BJ (cell line): ENCODE measurements around the gene CCL27. TPM values are rescaled to one million over a fixed set of nuclear protein-coding genes. Genes with fewer than 3 reads are reported as not detected.
A peak's percentile ranks its signal among the peaks of the same experiment; 100 is the strongest.

Source experiments
- CTCF ChIA-PET: fragments of 350-600 bp; formaldehyde crosslinking; extraction: SDS; loops from one replicate; lab custom pipeline; 2021; ENCODE audit warnings: antibody characterized with exemption, inconsistent platforms; lab: Yijun Ruan, JAX
- POLR2A ChIA-PET: fragments of 300-600 bp; sonication (Branson Sonifier 250); formaldehyde crosslinking; extraction: SDS; loops from one replicate; lab custom pipeline; 2021; ENCODE audit warnings: antibody characterized with exemption; lab: Charles Lee
- DNase-seq: peaks from one replicate; pipeline ENCODE4 v3.0.0-alpha.2; 2011; ENCODE audit warnings: low read depth
- H3K27me3 ChIP-seq: 2 replicates; pipeline ENCODE4 v1.6.0; 2011; ENCODE audit warnings: low read length; ENCODE audit not compliant: control insufficient read depth, insufficient read depth
- H3K36me3 ChIP-seq: 2 replicates; pipeline ENCODE4 v1.5.1; 2011; ENCODE audit warnings: low read length; ENCODE audit not compliant: control insufficient read depth, insufficient read depth
- H3K4me3 ChIP-seq: 2 replicates; pipeline ENCODE4 v1.5.1; 2011; ENCODE audit warnings: low read depth, mild to moderate bottlenecking, control low read depth, low read length
- polyA plus RNA-seq: library from polyadenylated mRNA; depleted of rRNA; stranded (reverse); fragments of >200 nt; gene quantifications from 2 replicates; pipeline ENCODE4 v1.2.3, GENCODE V29; 2011; rRNA removed
- small RNA-seq: library from RNA; depleted of rRNA; stranded (forward); fragments of <200 nt; gene quantifications from one replicate; pipeline ENCODE3, GENCODE V24; 2012; ENCODE audit warnings: low replicate concordance, low read depth; ENCODE audit not compliant: insufficient read length
- TF ChIP-seq, protein P1 (sequence below): IDR thresholded peaks from 2 replicates; pipeline ENCODE4 v1.5.1; 2011; ENCODE audit warnings: low read depth, mild to moderate bottlenecking, control low read depth, inconsistent platforms, low read length, moderate library complexity; ENCODE audit not compliant: insufficient read depth

Gene CCL27
- polyA plus RNA-seq, 1 experiment = 0.12 TPM

GRCh38 chr9:34615132-34615531 lies 47.3 kb downstream of the CCL27 start:
- Histone ChIP-seq H3K4me3 (no peak overlapping the region), H3K36me3 (peaks cover 14% of the 10 kb centered on the region), H3K27me3 (no peaks in the 10 kb centered on the region)
- no peak for DNase-seq
- ChIA-PET CTCF (interaction anchor here (0.7 to 5.9 kb wide), 5 partner anchors 10 to 287 kb away, joined by 3 to 112 read pairs (median 4); partner anchors contain the start of gene SIGMAR1), POLR2A (no interaction called here)
- TF ChIP-seq, protein P1, sequence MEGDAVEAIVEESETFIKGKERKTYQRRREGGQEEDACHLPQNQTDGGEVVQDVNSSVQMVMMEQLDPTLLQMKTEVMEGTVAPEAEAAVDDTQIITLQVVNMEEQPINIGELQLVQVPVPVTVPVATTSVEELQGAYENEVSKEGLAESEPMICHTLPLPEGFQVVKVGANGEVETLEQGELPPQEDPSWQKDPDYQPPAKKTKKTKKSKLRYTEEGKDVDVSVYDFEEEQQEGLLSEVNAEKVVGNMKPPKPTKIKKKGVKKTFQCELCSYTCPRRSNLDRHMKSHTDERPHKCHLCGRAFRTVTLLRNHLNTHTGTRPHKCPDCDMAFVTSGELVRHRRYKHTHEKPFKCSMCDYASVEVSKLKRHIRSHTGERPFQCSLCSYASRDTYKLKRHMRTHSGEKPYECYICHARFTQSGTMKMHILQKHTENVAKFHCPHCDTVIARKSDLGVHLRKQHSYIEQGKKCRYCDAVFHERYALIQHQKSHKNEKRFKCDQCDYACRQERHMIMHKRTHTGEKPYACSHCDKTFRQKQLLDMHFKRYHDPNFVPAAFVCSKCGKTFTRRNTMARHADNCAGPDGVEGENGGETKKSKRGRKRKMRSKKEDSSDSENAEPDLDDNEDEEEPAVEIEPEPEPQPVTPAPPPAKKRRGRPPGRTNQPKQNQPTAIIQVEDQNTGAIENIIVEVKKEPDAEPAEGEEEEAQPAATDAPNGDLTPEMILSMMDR = no peak

DNA sequence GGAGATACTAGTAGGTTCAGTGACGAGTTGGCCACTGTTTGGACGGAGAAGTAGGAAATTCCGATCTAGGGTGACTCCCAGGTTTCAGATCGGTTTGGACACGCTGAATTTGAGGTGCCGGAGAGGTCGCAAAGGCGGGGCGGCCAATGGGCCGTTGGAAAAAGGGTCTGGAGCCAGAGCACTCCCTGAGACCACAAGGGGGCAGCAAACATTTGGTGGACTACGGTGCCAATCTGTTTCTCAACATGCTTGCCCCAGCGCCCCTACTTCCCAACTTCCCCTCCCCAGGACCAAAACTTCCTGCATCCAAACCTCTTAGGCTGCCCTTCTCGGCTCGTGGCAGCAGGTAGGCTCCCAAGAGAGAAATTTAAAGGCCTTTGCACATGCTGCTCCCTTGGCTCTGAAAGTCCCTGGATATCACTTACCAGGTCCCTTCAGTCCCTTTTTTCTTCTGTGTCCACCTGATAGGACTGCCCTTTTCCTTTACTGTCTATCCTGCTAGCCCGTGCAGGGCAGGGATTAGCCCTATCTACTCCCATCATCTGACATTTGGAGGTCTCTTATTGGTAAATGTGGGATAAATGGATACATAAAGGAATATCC lies 49.6 kb downstream of the CCL27 start:
- POLR2A ChIA-PET = interaction anchor here (0.6 kb wide), 1 partner anchor 14 kb away, joined by 4 read pairs; no protein-coding TSS in a partner anchor
- TF ChIP-seq, protein P1 = peak; percentile 91
- H3K36me3 ChIP-seq = peaks cover 12% of the 10 kb centered on the region
- no peak for DNase-seq
- peak overlapping the region; percentile 70 for H3K4me3 ChIP-seq
- CTCF ChIA-PET = interaction anchor here (0.6 to 5.9 kb wide), 12 partner anchors 8 to 286 kb away, joined by 3 to 112 read pairs (median 4); partner anchors contain the start of genes DCTN3 and SIGMAR1
- no peaks in the 10 kb centered on the region for H3K27me3 ChIP-seq

Small RNA genes lying within 50 kb of the gene (small RNA-seq; reads per million reads assigned to genes)
- gene CCL27 = not detected

Other genes with a start within 250 kb of the CCL27 start
- gene FAM219A, start 204.1 kb downstream of the CCL27 start, polyA plus RNA-seq = 10.7 and 17.8 TPM in 2 replicates
- gene DNAI1, start 203.9 kb downstream of the CCL27 start, polyA plus RNA-seq = not detected in 2 replicates
- 0.11 TPM in 1 of 2 replicates, not detected in the other for gene ENHO, start 139.7 kb downstream of the CCL27 start, polyA plus RNA-seq
- gene CNTFR, start 72.9 kb downstream of the CCL27 start, polyA plus RNA-seq = 0.09 TPM in 1 of 2 replicates, not detected in the other
- gene RPP25L, start 50.6 kb downstream of the CCL27 start, polyA plus RNA-seq = 32.9 and 38.8 TPM in 2 replicates
- gene DCTN3, start 42.2 kb downstream of the CCL27 start, polyA plus RNA-seq = 74.7 and 149 TPM in 2 replicates
- gene ARID3C, start 33.6 kb downstream of the CCL27 start, polyA plus RNA-seq = not detected in 2 replicates
- 65.4 and 95.5 TPM in 2 replicates for gene SIGMAR1, start 24.9 kb downstream of the CCL27 start, polyA plus RNA-seq
- 26.6 and 41.5 TPM in 2 replicates for gene GALT, start 16.0 kb downstream of the CCL27 start, polyA plus RNA-seq
- 21.8 and 38.4 TPM in 2 replicates for gene IL11RA, start 10.5 kb downstream of the CCL27 start, polyA plus RNA-seq
- gene CCL19, start 28.6 kb upstream of the CCL27 start, polyA plus RNA-seq = not detected in 2 replicates
- not detected in 2 replicates for gene CCL21, start 47.5 kb upstream of the CCL27 start, polyA plus RNA-seq